ENCODE results near the gene RNLS.

Gene RNLS

DNA sequence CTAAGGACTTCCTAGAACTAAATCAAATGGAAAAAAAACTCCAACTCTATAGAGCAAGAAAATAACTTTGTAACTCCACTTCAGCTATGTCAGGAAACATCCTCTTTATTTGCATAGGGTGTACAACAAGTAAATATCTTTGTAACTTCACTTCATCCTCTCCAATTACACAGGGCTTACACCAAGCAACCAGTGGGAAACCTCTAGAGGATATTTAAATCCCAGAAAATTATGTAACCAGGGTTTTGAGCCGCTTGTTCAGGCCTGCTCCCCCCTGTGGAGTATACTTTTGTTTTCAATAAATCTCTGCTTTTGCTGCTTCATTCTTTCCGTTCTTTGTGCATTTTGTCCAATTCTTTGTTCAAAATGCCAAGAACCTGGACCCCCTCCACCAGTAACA is 25.7 kb upstream of the RNLS start:
- DNase-seq (ENCODE audit: extremely low read depth, low read depth), result no peak
- TF ChIP-seq, protein P1, sequence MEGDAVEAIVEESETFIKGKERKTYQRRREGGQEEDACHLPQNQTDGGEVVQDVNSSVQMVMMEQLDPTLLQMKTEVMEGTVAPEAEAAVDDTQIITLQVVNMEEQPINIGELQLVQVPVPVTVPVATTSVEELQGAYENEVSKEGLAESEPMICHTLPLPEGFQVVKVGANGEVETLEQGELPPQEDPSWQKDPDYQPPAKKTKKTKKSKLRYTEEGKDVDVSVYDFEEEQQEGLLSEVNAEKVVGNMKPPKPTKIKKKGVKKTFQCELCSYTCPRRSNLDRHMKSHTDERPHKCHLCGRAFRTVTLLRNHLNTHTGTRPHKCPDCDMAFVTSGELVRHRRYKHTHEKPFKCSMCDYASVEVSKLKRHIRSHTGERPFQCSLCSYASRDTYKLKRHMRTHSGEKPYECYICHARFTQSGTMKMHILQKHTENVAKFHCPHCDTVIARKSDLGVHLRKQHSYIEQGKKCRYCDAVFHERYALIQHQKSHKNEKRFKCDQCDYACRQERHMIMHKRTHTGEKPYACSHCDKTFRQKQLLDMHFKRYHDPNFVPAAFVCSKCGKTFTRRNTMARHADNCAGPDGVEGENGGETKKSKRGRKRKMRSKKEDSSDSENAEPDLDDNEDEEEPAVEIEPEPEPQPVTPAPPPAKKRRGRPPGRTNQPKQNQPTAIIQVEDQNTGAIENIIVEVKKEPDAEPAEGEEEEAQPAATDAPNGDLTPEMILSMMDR (IDR thresholded peaks at IDR 0.05; ENCODE audit: low read depth, low read length), result no peak

DNA sequence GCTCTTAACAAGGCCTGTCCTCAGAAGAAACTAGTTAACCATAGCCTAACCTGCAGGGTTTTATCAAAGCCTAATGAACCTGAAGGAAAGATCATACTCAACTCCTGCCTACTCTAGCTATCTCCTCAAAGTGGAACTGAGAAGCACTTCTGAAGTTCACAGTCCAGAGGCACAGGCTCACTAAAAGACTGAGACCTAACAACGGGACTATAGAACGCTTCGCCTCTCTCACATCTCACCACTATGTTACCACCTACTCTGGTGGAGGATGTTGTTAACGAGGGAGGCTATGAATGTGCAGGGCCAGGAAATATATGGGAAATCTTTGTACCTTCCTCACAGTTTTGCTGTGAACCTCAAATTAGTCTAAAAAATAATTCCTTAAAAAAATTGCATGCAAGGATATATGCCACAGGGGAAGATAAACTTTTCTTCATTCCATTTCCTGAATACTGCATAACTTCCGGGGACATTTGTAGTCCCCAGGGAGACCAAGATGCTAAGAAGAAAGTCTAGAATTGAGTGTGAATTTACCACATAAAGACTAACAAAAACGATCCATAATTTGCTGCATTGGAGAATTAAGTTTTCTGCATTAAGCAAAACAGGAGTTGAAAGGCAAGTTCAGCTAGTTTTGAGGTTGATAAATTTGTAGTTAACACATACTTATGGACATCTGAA is 25.1 kb upstream of the RNLS start:
- TF ChIP-seq, protein P1 (IDR thresholded peaks at IDR 0.05; ENCODE audit: low read depth, low read length), result no peak
- DNase-seq (ENCODE audit: extremely low read depth, low read depth), result no peak

DNA sequence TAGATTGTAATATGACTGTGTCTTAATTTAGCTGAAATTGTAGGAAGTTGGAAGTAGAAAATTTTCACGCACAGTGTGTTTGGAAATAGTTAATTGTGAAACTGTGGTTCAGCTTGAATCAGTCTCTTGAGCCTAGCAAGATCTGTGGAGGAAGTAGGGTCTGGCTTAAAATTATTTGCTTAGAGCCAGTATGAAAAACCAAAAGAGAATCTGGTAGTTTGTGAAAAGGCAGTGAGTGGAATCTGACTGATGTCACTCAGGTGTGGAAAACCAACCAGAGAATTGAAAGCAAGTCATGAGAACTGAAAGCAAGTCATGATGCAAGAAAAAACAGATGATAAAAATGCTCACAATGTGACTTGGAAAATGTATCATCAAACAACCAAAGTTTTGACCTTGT is 14.9 kb upstream of the RNLS start:
- TF ChIP-seq, protein P1 (IDR thresholded peaks at IDR 0.05; ENCODE audit: low read depth, low read length), result no peak
- DNase-seq (ENCODE audit: extremely low read depth, low read depth), result no peak

DNA sequence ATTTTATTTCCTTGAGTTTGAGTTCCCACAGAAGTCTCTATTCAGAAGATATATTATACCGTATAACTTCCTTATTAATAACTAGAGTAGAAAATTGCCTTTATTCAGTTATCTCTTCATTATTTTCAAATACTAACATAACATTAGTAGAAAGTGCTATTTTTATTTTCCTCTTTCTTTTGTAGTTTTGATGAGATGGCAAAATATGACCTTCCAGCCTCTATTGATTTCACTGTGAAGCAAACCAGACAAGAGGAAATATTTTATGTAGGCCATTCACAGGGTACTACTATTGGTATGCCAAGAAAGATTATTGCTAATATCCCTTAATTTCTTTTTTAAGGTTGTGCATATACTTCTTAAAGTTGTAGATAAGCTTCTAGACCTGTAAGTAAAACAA is 11.4 kb upstream of the RNLS start:
- TF ChIP-seq, protein P1 (IDR thresholded peaks at IDR 0.05; ENCODE audit: low read depth, low read length), result no peak
- DNase-seq (ENCODE audit: extremely low read depth, low read depth), result no peak

GRCh38 chr10:88592906-88593305 is 9.8 kb upstream of the RNLS start:
- no peak for DNase-seq (ENCODE audit: extremely low read depth, low read depth)
- TF ChIP-seq, protein P1 (IDR thresholded peaks at IDR 0.05; ENCODE audit: low read depth, low read length), result no peak

DNA sequence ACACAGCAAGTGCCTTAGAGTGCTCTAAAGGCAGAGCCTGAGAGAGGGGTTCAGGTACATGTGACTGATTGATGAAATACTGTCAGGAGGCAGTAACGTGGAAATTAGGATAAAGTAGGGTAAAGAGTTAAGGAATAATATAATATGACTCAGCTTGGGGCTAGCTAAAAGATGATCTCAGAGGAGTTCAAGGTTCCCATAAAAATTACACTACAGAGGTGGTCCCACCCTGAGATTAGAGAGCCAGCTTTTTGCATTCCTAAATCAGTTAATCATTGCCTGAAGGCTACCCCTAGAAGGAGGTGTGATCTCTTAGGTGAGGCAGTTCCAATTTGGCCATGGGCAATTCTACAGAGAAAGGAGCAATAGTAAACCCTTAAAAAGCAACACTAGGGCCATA is 9.3 kb upstream of the RNLS start:
- TF ChIP-seq, protein P1 (IDR thresholded peaks at IDR 0.05; ENCODE audit: low read depth, low read length), result no peak
- DNase-seq (ENCODE audit: extremely low read depth, low read depth), result no peak

DNA sequence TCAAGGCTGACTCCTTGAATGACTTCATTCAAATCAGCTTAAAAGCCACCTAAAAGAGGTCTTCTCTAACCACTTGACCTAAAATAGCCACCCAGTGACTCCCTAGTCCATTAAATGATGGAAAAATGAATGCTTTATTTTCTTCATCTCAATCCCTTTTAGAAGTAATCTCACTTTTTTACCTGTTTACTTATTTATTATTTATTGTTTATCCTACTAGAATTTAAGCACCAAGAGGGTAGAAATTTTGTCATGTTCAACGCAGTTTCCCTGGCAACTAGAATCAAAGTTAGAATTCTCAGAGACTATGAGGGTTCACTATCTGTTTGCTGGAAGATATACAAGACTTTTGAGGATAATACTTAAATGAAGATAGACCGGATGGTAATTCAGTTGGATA is 3.3 kb upstream of the RNLS start, which contains the start of gene LIPJ:
Gene LIPJ, plus strand, starts transcription at position 301 of the 400 bp plus-strand sequence. CDS start 3,926 bp downstream, outside the sequence.
- TF ChIP-seq, protein P1 (IDR thresholded peaks at IDR 0.05; ENCODE audit: low read depth, low read length), result no peak
- DNase-seq (ENCODE audit: extremely low read depth, low read depth), result no peak

All from AG09319 (cell line).